Activated CD8-positive, alpha-beta memory T cell treated with anti-CD3 and anti-CD28 coated beads, Interleukin-2, amount 50 U/mL, for 48 hours (primary cell): ENCODE results near the gene TYRP1.
"Not testable (repeated sequence)": the region's sequence is repeated elsewhere in the genome, so short reads cannot be mapped to it uniquely, and the experiment has no call there.

Experiments used
- DNase-seq: peaks from one replicate; pipeline ENCODE4 v3.0.0-alpha.2; 2020

Gene TYRP1, protein sequence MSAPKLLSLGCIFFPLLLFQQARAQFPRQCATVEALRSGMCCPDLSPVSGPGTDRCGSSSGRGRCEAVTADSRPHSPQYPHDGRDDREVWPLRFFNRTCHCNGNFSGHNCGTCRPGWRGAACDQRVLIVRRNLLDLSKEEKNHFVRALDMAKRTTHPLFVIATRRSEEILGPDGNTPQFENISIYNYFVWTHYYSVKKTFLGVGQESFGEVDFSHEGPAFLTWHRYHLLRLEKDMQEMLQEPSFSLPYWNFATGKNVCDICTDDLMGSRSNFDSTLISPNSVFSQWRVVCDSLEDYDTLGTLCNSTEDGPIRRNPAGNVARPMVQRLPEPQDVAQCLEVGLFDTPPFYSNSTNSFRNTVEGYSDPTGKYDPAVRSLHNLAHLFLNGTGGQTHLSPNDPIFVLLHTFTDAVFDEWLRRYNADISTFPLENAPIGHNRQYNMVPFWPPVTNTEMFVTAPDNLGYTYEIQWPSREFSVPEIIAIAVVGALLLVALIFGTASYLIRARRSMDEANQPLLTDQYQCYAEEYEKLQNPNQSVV

DNA sequence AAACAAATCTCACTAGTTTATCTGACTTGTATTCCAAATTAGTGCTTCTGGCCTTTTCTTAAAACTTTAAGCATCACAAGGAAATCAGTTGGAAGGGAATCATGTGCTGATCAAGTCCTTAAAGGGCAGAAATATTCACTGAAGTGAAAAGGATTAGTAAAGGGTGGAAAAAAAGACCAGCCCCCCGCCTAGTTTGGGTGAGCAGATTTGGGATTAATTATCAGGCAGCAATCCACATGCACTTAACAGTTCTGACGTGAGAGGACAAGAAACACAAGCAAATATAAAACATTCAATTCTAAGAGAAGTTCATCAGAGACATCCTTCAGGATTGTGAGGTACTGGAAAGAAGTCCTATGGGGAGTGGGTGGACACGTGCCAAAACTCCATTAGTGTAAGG, at the start of gene TYRP1:
TYRP1 (plus strand) TSS at position 245 of the 400 bp plus-strand sequence. CDS start 612 bp downstream, outside the sequence.
- no peak for DNase-seq

- no peak for DNase-seq
Observed at GRCh38 chr9:12643686-12644085, 49.5 kb upstream of the TYRP1 start.

DNA sequence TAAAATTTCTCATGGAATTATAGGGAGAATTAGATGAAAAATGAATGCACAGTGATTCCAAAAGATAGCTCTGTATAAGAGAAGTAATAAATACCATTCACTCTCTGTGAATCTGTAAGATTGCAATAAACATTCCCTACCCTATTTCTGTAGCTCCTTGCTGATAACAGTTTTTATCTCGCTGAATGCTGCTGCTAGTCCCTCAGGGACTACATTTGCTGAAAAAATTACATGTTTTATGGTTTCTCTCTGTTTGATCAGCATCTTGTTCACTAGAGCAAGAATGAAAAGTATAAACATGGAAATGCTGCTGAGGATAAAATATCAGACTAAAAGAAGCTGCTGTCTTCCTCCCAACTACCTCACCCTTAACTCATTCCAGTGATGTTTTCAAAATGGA, 44.3 kb upstream of the TYRP1 start:
- no peak for DNase-seq

DNA sequence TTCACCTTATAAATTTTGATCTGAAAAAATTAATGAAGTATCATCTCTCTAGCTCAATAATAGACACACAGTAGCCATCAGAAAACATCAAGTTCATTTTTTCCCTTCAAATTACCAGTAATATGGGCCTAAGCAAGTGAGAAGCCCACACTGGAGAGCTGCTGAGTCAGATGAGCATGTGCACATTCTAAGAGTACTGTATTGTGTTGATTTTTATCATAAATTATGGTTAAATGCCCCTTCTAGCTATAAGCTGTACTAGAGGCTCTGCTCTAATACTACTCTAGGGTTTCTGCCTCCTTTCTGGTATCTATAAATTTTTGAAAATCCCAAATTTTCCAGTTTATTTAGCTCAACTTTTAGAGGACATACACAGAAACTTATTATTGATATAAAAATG, 42.1 kb upstream of the TYRP1 start:
- no peak for DNase-seq

DNA sequence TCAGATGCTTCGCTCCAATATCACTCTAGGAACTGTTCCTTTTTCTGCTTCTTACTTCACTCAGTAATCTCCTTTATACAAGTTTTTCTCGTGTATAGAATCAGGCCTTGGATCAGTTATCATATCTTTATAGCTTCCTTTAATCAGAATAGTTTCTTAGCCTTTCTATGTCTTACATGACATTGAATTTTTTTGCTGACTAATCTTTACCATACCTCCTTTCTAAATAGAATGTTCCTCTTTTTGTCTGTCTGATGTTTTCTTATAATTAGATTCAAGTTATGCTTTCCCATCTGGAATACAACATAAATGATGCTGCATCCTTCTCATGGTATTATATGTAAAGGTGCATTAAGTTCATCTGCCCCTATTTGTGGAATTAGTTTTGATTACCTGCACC, 40.2 kb upstream of the TYRP1 start:
- no peak for DNase-seq

DNA sequence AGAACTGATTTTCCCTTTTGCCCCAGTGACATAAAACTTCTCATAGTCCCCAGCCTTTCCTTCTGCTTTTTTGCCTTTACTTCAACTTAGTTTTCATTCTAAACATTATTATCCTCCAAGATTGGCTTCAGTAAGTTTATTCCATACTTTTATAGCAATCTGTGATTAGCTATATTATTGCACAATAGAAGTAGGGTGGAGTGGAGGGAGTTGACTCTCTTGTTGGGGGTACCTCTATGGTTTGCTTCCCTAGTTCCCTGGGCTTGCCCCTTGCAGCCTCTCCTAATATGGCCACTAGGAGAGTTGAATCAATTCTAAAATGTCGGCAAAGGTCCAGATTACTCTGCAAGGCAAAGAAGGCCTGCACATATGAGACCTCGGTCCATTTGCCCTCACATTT, 36.4 kb upstream of the TYRP1 start:
- no peak for DNase-seq

GRCh38 chr9:12657233-12657632, 36.0 kb upstream of the TYRP1 start:
- DNase-seq, result no peak

DNA sequence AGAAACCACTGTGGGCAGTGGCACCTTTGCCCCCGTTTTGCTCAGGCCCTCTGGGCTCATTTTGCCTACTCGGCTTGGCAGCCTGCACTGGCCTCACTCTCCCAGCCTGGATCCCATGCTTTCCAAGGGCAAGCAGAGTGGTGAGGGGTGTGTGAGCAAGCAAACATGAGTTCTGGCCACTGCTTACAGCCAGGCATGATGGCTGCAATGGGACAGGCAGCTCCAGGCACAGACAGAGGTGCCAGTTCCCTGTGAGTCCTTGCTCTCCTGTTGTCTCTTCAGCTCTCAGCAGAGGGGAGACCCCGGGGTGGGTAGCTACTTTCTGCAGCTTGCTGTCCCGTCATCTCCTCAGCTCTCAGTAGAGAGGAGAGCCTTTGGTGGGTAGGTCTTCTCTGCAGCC, 35.2 kb upstream of the TYRP1 start:
- no peak for DNase-seq

DNA sequence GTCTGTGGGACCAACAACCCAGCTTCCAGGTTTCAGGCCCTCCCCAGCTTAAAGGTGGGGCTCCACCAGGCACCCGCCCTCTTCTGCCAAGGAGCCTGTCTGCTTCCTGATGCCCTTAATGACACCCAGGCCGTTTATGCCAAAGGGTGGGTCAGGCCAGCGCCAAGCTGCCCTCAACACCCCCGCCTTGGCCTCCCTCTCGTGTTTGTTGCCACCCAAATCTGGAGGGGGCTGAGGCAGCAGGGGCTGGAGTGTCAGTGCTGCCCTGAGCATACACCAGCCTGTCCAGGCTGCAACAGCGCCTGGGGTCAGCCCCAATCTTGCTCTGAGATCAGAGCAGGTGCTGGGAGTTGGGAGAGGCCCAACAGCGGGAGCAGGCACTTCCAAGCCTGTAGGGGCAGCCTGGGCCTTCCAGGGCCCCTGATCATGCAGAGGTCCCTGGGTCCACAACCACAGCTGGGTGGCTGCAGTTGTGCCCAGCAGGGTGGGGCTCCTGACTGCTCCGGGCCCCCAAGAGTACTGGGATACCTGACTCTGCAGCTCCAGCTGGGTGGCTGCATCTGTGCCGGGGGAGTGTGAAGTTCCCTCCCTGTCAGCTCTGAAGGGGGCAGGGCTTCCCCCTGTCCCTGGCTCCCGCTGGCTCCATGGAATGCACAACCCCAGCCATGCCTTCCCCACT, 34.5 kb upstream of the TYRP1 start:
- DNase-seq, result no peak

DNA sequence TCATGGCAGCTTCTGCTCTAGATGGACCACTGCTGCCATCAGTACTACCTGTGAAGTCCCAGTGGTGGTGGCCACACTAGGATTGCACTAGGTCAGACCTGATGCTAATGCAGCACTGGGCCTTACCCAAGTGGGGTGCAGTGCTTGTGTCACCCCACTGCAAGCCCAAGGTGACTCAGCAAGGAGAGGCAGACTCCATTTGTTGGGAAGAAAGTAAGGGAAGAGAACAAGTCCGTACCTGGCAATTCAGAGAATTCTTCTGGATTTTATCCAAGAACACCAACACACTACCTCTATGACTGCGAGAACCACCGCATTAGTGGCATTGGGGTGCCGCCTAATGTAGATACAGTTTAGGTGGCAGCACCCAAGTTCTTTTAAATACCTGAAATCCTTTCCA, 34.0 kb upstream of the TYRP1 start:
- DNase-seq, result no peak

DNA sequence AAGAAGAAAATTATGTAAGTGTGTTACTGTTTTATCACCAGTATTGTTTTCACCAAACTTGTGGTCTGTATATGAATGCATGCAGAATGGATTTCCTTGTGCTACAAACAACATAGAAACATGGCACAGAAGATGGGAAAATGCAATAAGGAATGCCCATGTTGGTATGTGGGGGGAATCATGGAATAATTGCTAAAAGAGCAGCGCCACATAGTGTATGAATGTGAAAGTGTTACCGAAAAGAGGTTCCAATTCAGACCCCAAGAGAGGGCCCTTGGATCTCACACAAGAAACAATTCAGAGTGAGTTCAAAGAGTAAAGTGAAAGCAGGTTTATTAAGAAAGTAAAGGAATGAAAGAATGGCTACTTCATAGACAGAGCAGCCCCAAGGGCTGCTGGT, 26.4 kb upstream of the TYRP1 start:
- DNase-seq, result no peak

DNA sequence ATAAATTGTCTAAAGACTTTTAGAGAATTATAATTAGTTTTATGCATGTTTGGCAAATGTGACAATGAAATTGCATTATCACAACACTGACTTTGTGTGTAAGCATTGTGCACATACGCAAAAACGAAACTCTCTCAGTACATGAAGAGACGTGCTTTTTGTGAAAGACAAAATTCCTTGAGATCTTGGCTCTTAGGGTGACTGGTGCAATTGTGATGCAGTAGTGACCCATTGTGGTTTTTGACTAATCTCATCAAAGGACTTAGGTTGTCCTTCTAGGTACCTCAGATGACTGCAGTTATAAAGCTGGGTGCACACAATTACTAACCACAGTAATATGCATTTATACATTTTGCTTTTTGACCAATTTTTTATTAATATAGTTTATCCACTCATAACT, 25.3 kb upstream of the TYRP1 start:
- no peak for DNase-seq

- no peak for DNase-seq
Observed at GRCh38 chr9:12670006-12670405, 23.2 kb upstream of the TYRP1 start.

DNA sequence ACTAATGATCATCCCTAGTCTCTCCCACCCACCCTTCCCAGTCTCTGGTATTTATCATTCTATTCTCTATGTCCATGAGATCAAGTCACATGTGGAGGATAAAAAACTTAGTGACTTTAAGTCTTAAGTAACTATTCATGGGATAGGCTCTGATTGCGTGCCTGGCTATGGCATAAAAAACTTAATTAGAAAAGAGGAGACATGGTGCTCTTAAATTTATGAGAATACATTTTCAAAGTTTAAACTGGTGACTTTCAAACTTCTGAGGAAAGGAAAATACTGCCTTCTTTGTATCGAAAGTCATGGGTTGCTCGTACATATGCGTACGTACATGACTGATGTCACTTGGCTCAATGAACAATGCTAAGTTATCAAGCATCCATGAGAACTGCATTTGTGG, 18.2 kb upstream of the TYRP1 start:
- DNase-seq, result no peak

DNA sequence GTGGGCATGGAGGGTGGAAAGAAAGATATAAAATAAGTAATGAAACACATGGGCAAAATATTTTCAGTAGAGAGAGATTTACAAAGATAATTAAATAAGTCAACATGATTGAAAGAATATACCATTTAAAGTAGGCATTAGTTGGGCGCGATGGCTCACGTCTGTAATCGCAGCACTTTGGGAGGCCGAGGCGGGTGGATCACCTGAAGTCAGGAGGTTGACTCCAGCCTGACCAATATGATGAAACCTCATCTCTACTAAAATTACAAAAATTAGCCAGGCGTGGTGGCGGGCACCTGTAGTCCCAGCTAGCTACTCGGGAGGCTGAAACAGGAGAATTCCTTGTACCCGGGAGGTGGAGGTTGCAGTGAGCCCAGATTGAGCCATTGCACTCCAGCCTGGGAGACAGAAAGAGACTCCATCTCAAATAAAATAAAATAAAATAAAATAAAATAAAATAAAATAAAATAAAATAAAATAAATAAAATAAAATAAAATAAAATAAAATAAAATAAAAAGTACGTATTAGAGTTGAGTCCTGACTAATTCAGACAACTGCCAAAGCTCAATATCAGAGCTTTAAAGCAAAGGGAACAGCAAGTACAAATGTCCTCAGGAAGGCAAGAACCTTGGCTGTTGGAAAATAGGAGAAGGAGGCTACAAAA, 15.6 kb upstream of the TYRP1 start:
- not testable (repeated sequence) for DNase-seq

DNA sequence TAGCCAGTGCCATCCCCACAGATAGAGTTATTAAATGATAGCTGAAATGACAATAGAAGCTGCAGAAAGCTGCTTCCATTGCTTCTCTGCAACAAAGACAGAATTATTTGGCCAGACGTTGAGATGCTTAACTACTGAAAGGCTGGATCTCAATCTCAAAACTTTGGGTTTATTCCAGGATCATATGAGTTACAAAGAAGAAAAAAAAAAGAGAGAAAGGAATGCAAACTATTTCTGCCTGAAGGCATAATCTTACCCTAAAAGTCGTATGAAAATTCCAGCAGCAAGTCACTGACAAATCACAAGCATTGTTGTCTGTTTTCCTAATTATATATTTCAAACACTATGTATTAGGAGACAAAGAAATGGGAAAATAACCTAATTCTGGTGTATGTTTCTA, 12.8 kb upstream of the TYRP1 start:
- DNase-seq, result no peak

GRCh38 chr9:12680757-12681156, 12.4 kb upstream of the TYRP1 start:
- no peak for DNase-seq

DNA sequence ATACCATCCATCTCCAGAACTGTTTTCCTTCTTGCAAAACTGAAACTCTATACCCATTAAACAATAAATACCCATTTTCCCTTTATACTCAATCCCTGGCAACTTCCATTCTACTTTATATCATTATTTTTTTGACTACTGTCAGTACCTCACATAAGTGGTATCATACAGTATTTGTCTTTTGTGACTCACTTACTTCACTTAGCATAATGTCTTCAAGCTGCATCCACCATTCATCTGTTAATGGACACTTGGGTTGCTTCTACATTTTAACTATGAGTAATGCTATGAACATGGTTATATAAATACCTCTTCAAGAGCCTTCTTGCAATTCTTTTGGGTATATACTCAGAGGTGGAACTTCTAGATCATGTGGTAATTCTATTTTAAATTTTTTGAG, 11.6 kb upstream of the TYRP1 start:
- DNase-seq, result no peak

GRCh38 chr9:12684974-12685373, 8.2 kb upstream of the TYRP1 start:
- DNase-seq, result no peak

GRCh38 chr9:12689233-12689632, 4.0 kb upstream of the TYRP1 start:
- DNase-seq, result no peak

GRCh38 chr9:12694013-12694412, 828 bp downstream of the TYRP1 start:
- no peak for DNase-seq

- DNase-seq, result no peak
Observed at GRCh38 chr9:12695474-12695873, 2.3 kb downstream of the TYRP1 start.

- DNase-seq, result no peak
Observed at GRCh38 chr9:12696931-12697622, 3.9 kb downstream of the TYRP1 start.
